HepG2 (cell line): ENCODE data around the gene CTNND1. TPM values are rescaled to one million over a fixed set of nuclear protein-coding genes. Genes with fewer than 3 reads are reported as not detected.

ENCODE experiments used
- ATAC-seq: fragments of 200-7000 bp; cut with Tn5 transposase; 3 replicates; pipeline ENCODE4 v1.9.1; 2020; ENCODE audit warnings: mild to moderate bottlenecking, moderate library complexity
- BruUV-seq: library from RNA; stranded (reverse); fragments of 400-500 nt; replicated peaks from 2 replicates; lab custom pipeline; 2021; lab: Mats Ljungman, UMichigan
- CTCF ChIA-PET: fragments of 300-600 bp; formaldehyde crosslinking; extraction: SDS; loops from one replicate; lab custom pipeline; 2021; ENCODE audit warnings: low total read pairs, inconsistent platforms, low intra/inter-chr PET ratio; lab: Yijun Ruan, JAX
- POLR2A ChIA-PET: fragments of 350-600 bp; sonication (Branson Sonifier 250); formaldehyde crosslinking; loops from one replicate; lab custom pipeline; 2020; ENCODE audit warnings: antibody characterized with exemption, inconsistent platforms; lab: Yijun Ruan, JAX
- DNase-seq: peaks from one replicate; pipeline ENCODE4 v3.0.0-alpha.2; 2015; ENCODE audit warnings: low spot score
- FAIRE-seq: peaks from 3 replicates; lab custom pipeline; 2011; peaks lifted over from hg19 to GRCh38; lab: Jason Lieb, UNC
- H2AFZ ChIP-seq: one replicate; pipeline ENCODE4 v1.6.1; 2011; ENCODE audit warnings: low read length, inconsistent platforms
- H3K27ac ChIP-seq: fragments of 300-600 bp; 3 replicates; pipeline ENCODE4 v1.8.0; 2011; ENCODE audit warnings: mixed run types, mild to moderate bottlenecking, mixed read lengths, low read length, inconsistent platforms; ENCODE audit not compliant: insufficient read depth; ENCODE audit errors: extremely low read length
- H3K27me3 ChIP-seq, 2 experiments: fragments of 200-600 bp in 1 of 2; 2 replicates in 1 of 2; 3 replicates in 1 of 2; pipeline versions ENCODE4 v1.6.0 to v1.8.0; 2011; ENCODE audit warnings: low read length in 2 of 2, mild to moderate bottlenecking in 2 of 2, moderate library complexity in 2 of 2, inconsistent platforms in 1 of 2; ENCODE audit not compliant: insufficient read depth in 2 of 2, control insufficient read depth in 1 of 2
- H3K36me3 ChIP-seq, 2 experiments: fragments of 200-600 bp in 1 of 2; replicated peaks in 1 of 2; 2 replicates in 1 of 2; 3 replicates in 1 of 2; pipeline versions ENCODE4 v1.5.1 to v1.8.0; 2011; ENCODE audit warnings: low read length in 2 of 2, inconsistent platforms in 1 of 2; ENCODE audit not compliant: insufficient read depth in 2 of 2, control insufficient read depth in 1 of 2
- H3K4me1 ChIP-seq: 2 replicates; pipeline ENCODE4 v1.5.1; 2012; ENCODE audit warnings: low read length, inconsistent platforms; ENCODE audit not compliant: insufficient read depth
- H3K4me2 ChIP-seq: 2 replicates; pipeline ENCODE4 v1.6.0; 2011; ENCODE audit warnings: low read depth, low read length, inconsistent platforms
- H3K4me3 ChIP-seq, 3 experiments: fragments of 200-600 bp in 1 of 3; sonication (generic), shearing (Covaris generic) in 1 of 3; replicated peaks in 1 of 3; 2 replicates each; pipeline ENCODE4 v1.5.1; 2011 to 2016; ENCODE audit warnings: low read length in 3 of 3, inconsistent platforms in 2 of 3, low read depth in 2 of 3, mild to moderate bottlenecking in 2 of 3, control low read depth in 1 of 3, mixed read lengths in 1 of 3; ENCODE audit not compliant: insufficient read depth in 1 of 3
- H3K79me2 ChIP-seq: one replicate; pipeline ENCODE4 v1.6.1; 2011; ENCODE audit warnings: low read length, inconsistent platforms; ENCODE audit not compliant: insufficient read depth
- H3K9ac ChIP-seq: 2 replicates; pipeline ENCODE4 v1.6.0; 2011; ENCODE audit warnings: mild to moderate bottlenecking, low read depth, low read length, inconsistent platforms; ENCODE audit not compliant: insufficient read depth
- H3K9me3 ChIP-seq: 2 replicates; pipeline ENCODE4 v1.5.1; 2012; ENCODE audit warnings: mild to moderate bottlenecking, low read length
- H4K20me1 ChIP-seq: 2 replicates; pipeline ENCODE4 v1.6.0; 2011; ENCODE audit warnings: inconsistent platforms, mild to moderate bottlenecking, low read length, moderate library complexity; ENCODE audit not compliant: insufficient read depth
- AGO2 ChIP-seq: fragments of 200-400 bp; formaldehyde crosslinking; optimal IDR thresholded peaks from 2 replicates; pipeline ENCODE3; 2017; ENCODE audit warnings: mild to moderate bottlenecking, low read depth, low read length, moderate library complexity
- ATF4 ChIP-seq, 2 experiments: fragments of 450-650 bp in 1 of 2; sonication (generic) in 1 of 2; formaldehyde crosslinking; IDR thresholded peaks; 2 replicates each; pipeline versions ENCODE4 v1.5.0 to v1.8.0; 2020 to 2022; ENCODE audit warnings: mild to moderate bottlenecking in 1 of 2, missing genetic modification reagents in 1 of 2
- CC2D1A ChIP-seq: sonication (generic); formaldehyde crosslinking; IDR thresholded peaks from 2 replicates; pipeline ENCODE4 v1.8.1; 2023; ENCODE audit warnings: mild to moderate bottlenecking, missing genetic modification reagents
- TCF12 ChIP-seq, 2 experiments: fragments of 450-650 bp in 1 of 2; sonication (generic) in 1 of 2; formaldehyde crosslinking in 1 of 2; IDR thresholded peaks; 2 replicates each; pipeline versions ENCODE4 v1.6.1 to v1.8.0; 2017 to 2022; ENCODE audit warnings: antibody characterized with exemption in 1 of 2, mild to moderate bottlenecking in 1 of 2, missing genetic modification reagents in 1 of 2, moderate library complexity in 1 of 2
- ZNF205 ChIP-seq: IDR thresholded peaks from 2 replicates; pipeline ENCODE4 v1.6.1; 2018; ENCODE audit warnings: missing biosample characterization, missing genetic modification reagents
- ZNF484 ChIP-seq: sonication (generic); formaldehyde crosslinking; IDR thresholded peaks from 2 replicates; pipeline ENCODE4 v1.5.1; 2020; ENCODE audit warnings: mild to moderate bottlenecking, low read depth, missing genetic modification reagents, borderline replicate concordance
- ZNF710 ChIP-seq: sonication (generic); formaldehyde crosslinking; IDR thresholded peaks from 2 replicates; pipeline ENCODE4 v1.5.0; 2020; ENCODE audit warnings: mild to moderate bottlenecking, missing genetic modification reagents, borderline replicate concordance
- ZNF768 ChIP-seq: sonication (generic); formaldehyde crosslinking; IDR thresholded peaks from 2 replicates; pipeline ENCODE4 v1.4.0; 2020; ENCODE audit warnings: missing genetic modification reagents
- ZNF878 ChIP-seq: sonication (generic); formaldehyde crosslinking; IDR thresholded peaks from 2 replicates; pipeline ENCODE4 v1.8.1; 2023; ENCODE audit warnings: mild to moderate bottlenecking, missing genetic modification reagents, moderate library complexity
- WGBS: methylation state at CpG from one replicate; pipeline ENCODE4 v1.1.6; 2017; ENCODE audit warnings: low lambda C conversion rate; 5-methylcytosine and 5-hydroxymethylcytosine counted together
- in situ Hi-C: cut with HindIII; loops from 2 replicates; pipeline ENCODE4 v1.10.0; 2017; ENCODE audit warnings: low pct_unique_long_range_greater_than_20kb; ENCODE audit not compliant: extremely low pct_ligation_motif_present
- intact Hi-C: fragments of 100-400 bp; cut with micrococcal nuclease; formaldehyde crosslinking; loops from one replicate; pipeline ENCODE4 v1.10.0; 2022; ENCODE audit not compliant: unreplicated experiment
- polyA plus RNA-seq, 8 experiments: library from polyadenylated mRNA; depleted of rRNA in 3 of 8; stranded (reverse) in 7 of 8; unstranded in 1 of 8; fragments of >200 nt; fragmentation: Illumina TruSeq in 4 of 8; extraction: Trizol in 4 of 8; gene quantifications; 2 replicates each; pipeline versions ENCODE4 v1.2.1 to v1.2.3, GENCODE V29; 2011 to 2016; ENCODE audit warnings: low read depth in 4 of 8, missing spikeins in 1 of 8, mixed read lengths in 1 of 8; ENCODE audit not compliant: insufficient read depth in 1 of 8
- total RNA-seq, 5 experiments: library from RNA; depleted of rRNA; stranded (reverse); fragments of >200 nt; fragmentation: Illumina TruSeq; extraction: Trizol; gene quantifications; 2 replicates each; pipeline ENCODE4 v1.2.3, GENCODE V29; 2016; ENCODE audit warnings: low read depth in 1 of 5

CTNND1 gene
- total and polyA plus RNA-seq, 2 of the 13 experiments (the other 11 are each of a cell fraction or from before 2014, with no cell fraction given): 117 to 128 TPM

GRCh38 chr11:57728829-57729228, 32.8 kb upstream of the CTNND1 start:
- in situ Hi-C loops (no loop called here), intact Hi-C loops (no loop called here)
- Histone ChIP-seq H3K27ac (no peak overlapping the region), H3K79me2 (peaks cover 58% of the 10 kb centered on the region), H4K20me1 (peaks cover 3% of the 10 kb centered on the region; the same call in 1 of the 2 replicates), H3K4me3 (no peak overlapping the region), H3K27me3 (no peaks in the 10 kb centered on the region), H2AFZ (no peak overlapping the region), H3K9ac (no peak overlapping the region), H3K4me1 (no peaks in the 10 kb centered on the region), H3K4me2 (no peak overlapping the region), H3K36me3 (peaks cover 6 to 11% of the 10 kb centered on the region in 2 experiments; a peak in 4 of 5 replicates), H3K9me3 (no peaks in the 10 kb centered on the region)
- no peak for FAIRE-seq
- BruUV-seq: no TSS peak
- TF ChIP-seq ZNF710 (CRISPR knock-in tag) (no peak), CC2D1A (no peak), ZNF484 (CRISPR knock-in tag) (no peak), ATF4 (CRISPR knock-in tag; IDR thresholded peaks at IDR 0.05) (no peak), AGO2 (no peak), ZNF768 (CRISPR knock-in tag) (no peak), TCF12 (IDR thresholded peaks at IDR 0.05) (no peak), TCF12 (CRISPR knock-in tag; IDR thresholded peaks at IDR 0.05) (no peak), ZNF878 (CRISPR knock-in tag) (no peak), ZNF205 (CRISPR knock-in tag) (no peak)
- ChIA-PET CTCF (no interaction called here), POLR2A (interaction anchor here (0.9 kb wide), 1 partner anchor 17 kb away, joined by 3 read pairs; the partner anchor contains the start of genes MED19 and TMX2)
- no peak for ATAC-seq
- no peak for DNase-seq
- 92% methylated on average over 7 of the region's 7 CpGs for WGBS
